Fibroblast of lung (primary cell): ENCODE measurements around the gene MAGI2. TPM values are rescaled to one million over a fixed set of nuclear protein-coding genes. Genes with fewer than 3 reads are reported as not detected.
A peak's percentile ranks its signal among the peaks of the same experiment; 100 is the strongest.

Experiments
- DNase-seq, 2 donors: peaks; one replicate each; pipeline versions ENCODE4 v3.0.0 to v3.0.0-alpha.2; 2010; ENCODE audit warnings: low read depth in 2 of 2
- H2AFZ ChIP-seq: 2 replicates; pipeline ENCODE4 v1.5.1; 2012; ENCODE audit warnings: low read length, control low read depth, inconsistent platforms
- H3K27ac ChIP-seq: 2 replicates; pipeline ENCODE4 v1.5.1; 2011; ENCODE audit warnings: low read length, control low read depth; ENCODE audit not compliant: insufficient read depth
- H3K27me3 ChIP-seq: 2 replicates; pipeline ENCODE4 v1.5.1; 2011; ENCODE audit warnings: mild to moderate bottlenecking, low read length; ENCODE audit not compliant: control insufficient read depth, insufficient read depth
- H3K36me3 ChIP-seq: 2 replicates; pipeline ENCODE4 v1.5.1; 2011; ENCODE audit warnings: low read length; ENCODE audit not compliant: control insufficient read depth, insufficient read depth
- H3K4me1 ChIP-seq: 2 replicates; pipeline ENCODE4 v1.5.1; 2011; ENCODE audit warnings: low read length; ENCODE audit not compliant: control insufficient read depth, insufficient read depth; ENCODE audit errors: extremely low read depth
- H3K4me2 ChIP-seq: 2 replicates; pipeline ENCODE4 v1.5.1; 2011; ENCODE audit warnings: low read length, control low read depth; ENCODE audit not compliant: insufficient read depth; ENCODE audit errors: extremely low read depth
- H3K4me3 ChIP-seq, 4 experiments: fragments of 200-600 bp in 1 of 4; sonication (generic) in 1 of 4; replicated peaks in 1 of 4; 2 replicates each; pipeline ENCODE4 v1.5.1; 2011 to 2016; ENCODE audit warnings: low read length in 4 of 4, low read depth in 3 of 4, mild to moderate bottlenecking in 3 of 4, control low read depth in 2 of 4, inconsistent platforms in 1 of 4, mixed read lengths in 1 of 4; ENCODE audit not compliant: insufficient read depth in 1 of 4; ENCODE audit errors: control extremely low read depth in 1 of 4
- H3K79me2 ChIP-seq: 2 replicates; pipeline ENCODE4 v1.5.1; 2012; ENCODE audit warnings: mild to moderate bottlenecking, low read length, inconsistent platforms; ENCODE audit not compliant: control insufficient read depth, insufficient read depth
- H3K9ac ChIP-seq: 2 replicates; pipeline ENCODE4 v1.5.1; 2011; ENCODE audit warnings: mild to moderate bottlenecking, low read length, control low read depth; ENCODE audit not compliant: insufficient read depth
- H3K9me3 ChIP-seq: 2 replicates; pipeline ENCODE4 v1.5.1; 2012; ENCODE audit warnings: low read depth, low read length; ENCODE audit not compliant: control insufficient read depth, insufficient read depth
- H4K20me1 ChIP-seq: 2 replicates; pipeline ENCODE4 v1.5.1; 2011; ENCODE audit warnings: low read length; ENCODE audit not compliant: control insufficient read depth, insufficient read depth; ENCODE audit errors: extremely low read depth
- CTCF ChIP-seq, 2 donors: IDR thresholded peaks in 1 of 2; conservative IDR thresholded peaks in 1 of 2; 1 replicate in 1 of 2; 2 replicates in 1 of 2; pipeline ENCODE4 v1.5.1; 2011 to 2012; ENCODE audit warnings: low read length in 2 of 2, control low read depth in 1 of 2, inconsistent platforms in 1 of 2, low read depth in 1 of 2, mild to moderate bottlenecking in 1 of 2
- EZH2 ChIP-seq: IDR thresholded peaks from 2 replicates; pipeline ENCODE4 v1.5.1; 2012; ENCODE audit warnings: low read length, control low read depth, mild to moderate bottlenecking; ENCODE audit errors: missing control alignments
- polyA plus RNA-seq, 2 donors: library from polyadenylated mRNA; depleted of rRNA in 1 of 2; stranded (reverse) in 1 of 2; unstranded in 1 of 2; fragments of >200 nt; gene quantifications; 2 replicates each; pipeline ENCODE4 v1.2.1, GENCODE V29; 2011 to 2012; ENCODE audit warnings: missing spikeins in 1 of 2
- total RNA-seq: library from RNA; depleted of rRNA; stranded (reverse); fragments of >200 nt; gene quantifications from 2 replicates; pipeline ENCODE4 v1.2.1, GENCODE V29; 2014

The MAGI2 gene
- total and polyA plus RNA-seq, 2 donors (not counting 1 experiment from before 2014, with no cell fraction given): 1.8 to 17.0 TPM

GRCh38 chr7:79334841-79335240 is 118.6 kb downstream of the MAGI2 start:
- TF ChIP-seq EZH2: no peak
- no peak for TF ChIP-seq CTCF (conservative IDR thresholded peaks at IDR 0.05 in 1 of 2, IDR thresholded peaks at IDR 0.05 in 1 of 2; ENCODE audit: low read depth in 1 of 2, low read length in 2 of 2)
- DNase-seq: peak in 1 of 2 donors; percentile 9
- Histone ChIP-seq H3K9ac (no peak overlapping the region), H3K4me1 (no peaks in the 10 kb centered on the region), H3K36me3 (no peaks in the 10 kb centered on the region), H3K9me3 (no peaks in the 10 kb centered on the region), H3K79me2 (no peaks in the 10 kb centered on the region), H4K20me1 (no peaks in the 10 kb centered on the region), H3K27me3 (no peaks in the 10 kb centered on the region), H3K4me3 (no peak overlapping the region), H3K27ac (no peak overlapping the region), H3K4me2 (no peak overlapping the region), H2AFZ (no peak overlapping the region)

GRCh38 chr7:79334334-79334733 is 119.1 kb downstream of the MAGI2 start:
- no peaks in the 10 kb centered on the region for H3K4me1 ChIP-seq
- no peaks in the 10 kb centered on the region for H3K79me2 ChIP-seq
- no peaks in the 10 kb centered on the region for H3K36me3 ChIP-seq
- no peak overlapping the region for H3K9ac ChIP-seq
- no peak for DNase-seq
- no peak overlapping the region for H3K4me2 ChIP-seq
- H4K20me1 ChIP-seq: no peaks in the 10 kb centered on the region
- H3K9me3 ChIP-seq: no peaks in the 10 kb centered on the region
- H2AFZ ChIP-seq: no peak overlapping the region
- no peak overlapping the region for H3K27ac ChIP-seq
- H3K4me3 ChIP-seq: no peak overlapping the region
- no peaks in the 10 kb centered on the region for H3K27me3 ChIP-seq
- no peak for TF ChIP-seq CTCF (conservative IDR thresholded peaks at IDR 0.05 in 1 of 2, IDR thresholded peaks at IDR 0.05 in 1 of 2; ENCODE audit: low read depth in 1 of 2, low read length in 2 of 2)
- TF ChIP-seq EZH2: no peak

GRCh38 chr7:79332091-79332490 is 121.4 kb downstream of the MAGI2 start:
- Histone ChIP-seq H3K9me3 (no peaks in the 10 kb centered on the region), H3K79me2 (no peaks in the 10 kb centered on the region), H3K36me3 (no peaks in the 10 kb centered on the region), H3K9ac (no peak overlapping the region), H3K4me2 (no peak overlapping the region), H3K4me3 (no peak overlapping the region), H4K20me1 (no peaks in the 10 kb centered on the region), H2AFZ (no peak overlapping the region), H3K27me3 (no peaks in the 10 kb centered on the region), H3K4me1 (no peaks in the 10 kb centered on the region), H3K27ac (no peak overlapping the region)
- DNase-seq: no peak
- TF ChIP-seq EZH2: no peak
- TF ChIP-seq CTCF (conservative IDR thresholded peaks at IDR 0.05 in 1 of 2, IDR thresholded peaks at IDR 0.05 in 1 of 2; ENCODE audit: low read depth in 1 of 2, low read length in 2 of 2): no peak
